CD4-positive, alpha-beta T cell treated with Interleukin-4 for 1 hour (primary cell): ENCODE measurements around the gene HMGB4.

Source experiments
- DNase-seq, 2 donors: peaks; one replicate each; pipeline ENCODE4 v3.0.0-alpha.2; 2020 to 2022

HMGB4 gene

GRCh38 chr1:33902486-33903209, 38.8 kb downstream of the HMGB4 start:
- DNase-seq, result no peak

GRCh38 chr1:33903210-33903589, 39.3 kb downstream of the HMGB4 start:
- DNase-seq, result no peak

- no peak for DNase-seq
Observed at GRCh38 chr1:33905241-33905640, 41.4 kb downstream of the HMGB4 start.

GRCh38 chr1:33906156-33906555, 42.3 kb downstream of the HMGB4 start:
- no peak for DNase-seq

GRCh38 chr1:33908324-33908956, 44.6 kb downstream of the HMGB4 start:
- DNase-seq, result no peak
